OCI-LY3 (cell line): Measurements from ENCODE around the gene C2orf80.

ENCODE experiments used
- H2AFZ ChIP-seq: fragments of 200-600, 300-600 bp; shearing (Covaris generic); 2 replicates; pipeline ENCODE4 v1.6.0; 2014; ENCODE audit warnings: antibody characterized with exemption, low read depth, low read length
- H3K27ac ChIP-seq: fragments of 200-600, 300-600 bp; sonication (generic); 2 replicates; pipeline ENCODE4 v1.5.1; 2014; ENCODE audit warnings: mild to moderate bottlenecking, low read length, moderate library complexity, mixed read lengths
- H3K27me3 ChIP-seq: fragments of 200-600, 300-600 bp; sonication (generic); 2 replicates; pipeline ENCODE4 v1.6.1; 2014; ENCODE audit warnings: low read depth, low read length, mixed read lengths
- H3K36me3 ChIP-seq: fragments of 200-600, 300-600 bp; sonication (generic); replicated peaks from 2 replicates; pipeline ENCODE3; 2014; ENCODE audit warnings: low read depth, low read length, mixed read lengths
- H3K4me1 ChIP-seq: fragments of 300-600, 200-600 bp; sonication (generic); 2 replicates; pipeline ENCODE4 v1.6.1; 2014; ENCODE audit warnings: low read length, mixed read lengths
- H3K4me2 ChIP-seq: fragments of 200-600, 300-600 bp; sonication (generic); 2 replicates; pipeline ENCODE4 v1.6.1; 2014; ENCODE audit warnings: low read length, mixed read lengths
- H3K4me3 ChIP-seq: fragments of 300-600, 200-600 bp; sonication (generic); 2 replicates; pipeline ENCODE4 v1.5.1; 2014; ENCODE audit warnings: antibody characterized with exemption, mild to moderate bottlenecking, low read length, moderate library complexity
- H3K79me2 ChIP-seq: fragments of 300-600, 200-600 bp; shearing (Covaris generic); 2 replicates; pipeline ENCODE4 v1.6.1; 2014; ENCODE audit warnings: mild to moderate bottlenecking, low read length, mixed read lengths
- H3K9ac ChIP-seq: fragments of 300-600, 200-600 bp; shearing (Covaris generic); 2 replicates; pipeline ENCODE4 v1.6.0; 2014; ENCODE audit warnings: mild to moderate bottlenecking, low read length, moderate library complexity
- H3K9me3 ChIP-seq: fragments of 200-600, 300-600 bp; shearing (Covaris generic); 2 replicates; pipeline ENCODE4 v1.6.1; 2014; ENCODE audit warnings: low read length, mixed read lengths; ENCODE audit not compliant: insufficient read depth
- H4K20me1 ChIP-seq: fragments of 200-600, 300-600 bp; sonication (generic); 2 replicates; pipeline ENCODE4 v1.6.1; 2016; ENCODE audit warnings: low read length, mixed read lengths; ENCODE audit not compliant: insufficient read depth
- EZH2phosphoT487 ChIP-seq: fragments of 200-600 bp; shearing (Covaris generic); IDR thresholded peaks from 2 replicates; pipeline ENCODE4 v1.6.1; 2018; ENCODE audit warnings: antibody characterized with exemption, mixed run types, low read depth
- TF ChIP-seq, protein P1 (sequence below): fragments of 200-600, 300-600 bp; sonication (generic); IDR thresholded peaks from 2 replicates; pipeline ENCODE4 v1.5.1; 2014; ENCODE audit warnings: antibody characterized with exemption, low read length, low read depth

C2orf80 gene

GRCh38 chr2:208210688-208211451, 21.0 kb upstream of the C2orf80 start:
- H3K9ac ChIP-seq, result no peak overlapping the region
- no peaks in the 10 kb centered on the region for H3K9me3 ChIP-seq
- peak overlapping the region; percentile 30; the same call in 1 of the 2 replicates for H3K4me3 ChIP-seq
- TF ChIP-seq, protein P1, sequence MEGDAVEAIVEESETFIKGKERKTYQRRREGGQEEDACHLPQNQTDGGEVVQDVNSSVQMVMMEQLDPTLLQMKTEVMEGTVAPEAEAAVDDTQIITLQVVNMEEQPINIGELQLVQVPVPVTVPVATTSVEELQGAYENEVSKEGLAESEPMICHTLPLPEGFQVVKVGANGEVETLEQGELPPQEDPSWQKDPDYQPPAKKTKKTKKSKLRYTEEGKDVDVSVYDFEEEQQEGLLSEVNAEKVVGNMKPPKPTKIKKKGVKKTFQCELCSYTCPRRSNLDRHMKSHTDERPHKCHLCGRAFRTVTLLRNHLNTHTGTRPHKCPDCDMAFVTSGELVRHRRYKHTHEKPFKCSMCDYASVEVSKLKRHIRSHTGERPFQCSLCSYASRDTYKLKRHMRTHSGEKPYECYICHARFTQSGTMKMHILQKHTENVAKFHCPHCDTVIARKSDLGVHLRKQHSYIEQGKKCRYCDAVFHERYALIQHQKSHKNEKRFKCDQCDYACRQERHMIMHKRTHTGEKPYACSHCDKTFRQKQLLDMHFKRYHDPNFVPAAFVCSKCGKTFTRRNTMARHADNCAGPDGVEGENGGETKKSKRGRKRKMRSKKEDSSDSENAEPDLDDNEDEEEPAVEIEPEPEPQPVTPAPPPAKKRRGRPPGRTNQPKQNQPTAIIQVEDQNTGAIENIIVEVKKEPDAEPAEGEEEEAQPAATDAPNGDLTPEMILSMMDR, result no peak
- no peak for TF ChIP-seq EZH2phosphoT487
- H4K20me1 ChIP-seq, result no peaks in the 10 kb centered on the region
- H3K4me2 ChIP-seq, result peak overlapping the region; percentile 42
- H2AFZ ChIP-seq, result no peak overlapping the region
- H3K36me3 ChIP-seq, result no peaks in the 10 kb centered on the region
- no peaks in the 10 kb centered on the region for H3K27me3 ChIP-seq
- peaks cover 6% of the 10 kb centered on the region for H3K4me1 ChIP-seq
- no peaks in the 10 kb centered on the region for H3K79me2 ChIP-seq
- no peak overlapping the region for H3K27ac ChIP-seq

DNA sequence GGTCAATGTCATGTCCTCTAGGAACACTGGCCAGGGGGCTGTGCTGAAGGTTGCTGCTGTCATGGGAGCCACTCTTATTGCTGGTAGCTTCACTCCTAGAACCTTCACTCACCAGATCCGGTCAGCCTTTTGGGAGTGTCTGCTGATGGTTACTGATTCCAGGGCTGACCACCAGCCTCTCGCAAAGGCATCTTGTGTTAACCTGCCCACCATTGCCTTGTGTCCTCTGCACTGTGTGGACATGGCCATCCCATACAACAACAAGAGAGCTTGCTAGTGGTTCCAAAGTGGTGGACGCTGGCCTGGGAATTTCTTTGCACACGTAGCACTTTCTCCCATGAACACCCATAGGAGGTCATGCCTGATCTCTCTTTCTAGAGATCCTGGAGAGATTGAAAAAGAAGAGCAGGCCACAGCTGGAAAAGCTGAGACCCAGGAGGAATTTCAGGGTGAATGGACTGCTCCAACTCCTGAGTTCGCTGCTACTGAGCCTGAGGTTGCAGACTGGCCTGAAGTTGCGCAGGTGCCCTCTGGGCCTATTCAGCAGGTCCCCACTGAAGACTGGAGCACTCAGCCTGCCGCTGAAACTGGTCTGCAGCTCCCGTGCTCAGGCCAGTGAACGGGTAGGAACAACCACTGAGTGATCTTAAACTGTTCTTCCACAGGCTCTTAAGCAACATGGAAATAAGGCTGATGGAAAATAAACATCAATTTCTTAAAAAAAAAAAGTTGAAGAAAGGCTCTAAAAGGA, 18.7 kb upstream of the C2orf80 start:
- Histone ChIP-seq H3K27ac (no peak overlapping the region), H3K9ac (no peak overlapping the region), H3K36me3 (no peaks in the 10 kb centered on the region), H2AFZ (no peak overlapping the region), H3K4me3 (no peak overlapping the region), H3K9me3 (no peaks in the 10 kb centered on the region), H4K20me1 (no peaks in the 10 kb centered on the region), H3K27me3 (no peaks in the 10 kb centered on the region), H3K79me2 (no peaks in the 10 kb centered on the region), H3K4me1 (peaks cover 6% of the 10 kb centered on the region), H3K4me2 (no peak overlapping the region)
- TF ChIP-seq, protein P1, result no peak
- no peak for TF ChIP-seq EZH2phosphoT487

DNA sequence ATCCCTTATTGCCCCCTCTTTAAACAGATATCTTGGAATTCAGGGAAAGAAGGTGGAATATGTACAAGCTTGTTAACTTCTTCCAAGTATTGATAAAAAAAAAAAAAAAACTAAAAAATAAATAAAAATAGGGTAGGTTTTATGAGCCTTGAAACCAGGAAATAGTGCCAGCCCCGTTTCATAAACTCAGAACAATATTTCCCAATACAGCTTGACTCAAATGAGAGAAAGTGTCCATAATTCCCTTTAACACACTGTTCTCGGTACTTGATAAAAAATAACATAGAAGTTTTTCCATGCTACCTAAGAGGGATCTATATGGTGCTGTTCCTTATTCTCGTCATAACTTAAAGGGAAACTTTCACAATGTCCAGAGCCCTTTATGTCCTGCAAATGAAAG, 17.9 kb upstream of the C2orf80 start:
- H3K4me3 ChIP-seq, result no peak overlapping the region
- no peaks in the 10 kb centered on the region for H3K36me3 ChIP-seq
- H3K4me1 ChIP-seq, result peaks cover 6% of the 10 kb centered on the region
- TF ChIP-seq, protein P1, result no peak
- no peak for TF ChIP-seq EZH2phosphoT487
- H3K79me2 ChIP-seq, result no peaks in the 10 kb centered on the region
- H3K27ac ChIP-seq, result no peak overlapping the region
- H3K27me3 ChIP-seq, result no peaks in the 10 kb centered on the region
- H3K9ac ChIP-seq, result no peak overlapping the region
- no peaks in the 10 kb centered on the region for H3K9me3 ChIP-seq
- no peak overlapping the region for H2AFZ ChIP-seq
- no peak overlapping the region for H3K4me2 ChIP-seq
- no peaks in the 10 kb centered on the region for H4K20me1 ChIP-seq

GRCh38 chr2:208204166-208204565, 14.3 kb upstream of the C2orf80 start:
- no peaks in the 10 kb centered on the region for H3K36me3 ChIP-seq
- no peaks in the 10 kb centered on the region for H4K20me1 ChIP-seq
- TF ChIP-seq, protein P1, result no peak
- no peak for TF ChIP-seq EZH2phosphoT487
- H2AFZ ChIP-seq, result peak overlapping the region; percentile 7; the same call in 1 of the 2 replicates
- no peaks in the 10 kb centered on the region for H3K9me3 ChIP-seq
- no peak overlapping the region for H3K4me3 ChIP-seq
- H3K27ac ChIP-seq, result no peak overlapping the region
- H3K4me2 ChIP-seq, result no peak overlapping the region
- no peaks in the 10 kb centered on the region for H3K27me3 ChIP-seq
- no peaks in the 10 kb centered on the region for H3K79me2 ChIP-seq
- no peaks in the 10 kb centered on the region for H3K4me1 ChIP-seq
- H3K9ac ChIP-seq, result no peak overlapping the region
